MM.1S (cell line): ENCODE results near the gene RPL11.
A peak's percentile ranks its signal among the peaks of the same experiment; 100 is the strongest.

ENCODE experiments used
- DNase-seq: peaks from one replicate; pipeline ENCODE4 v3.0.0-alpha.2; 2015
- H2AFZ ChIP-seq: fragments of 300-600 bp; sonication (generic); 2 replicates; pipeline ENCODE4 v1.6.0; 2016; ENCODE audit warnings: antibody characterized with exemption, low read length
- H3F3A ChIP-seq: fragments of 300-600 bp; sonication (generic); 2 replicates; pipeline ENCODE4 v1.6.1; 2016; ENCODE audit warnings: mild to moderate bottlenecking, antibody characterized with exemption, low read length, moderate library complexity, mixed read lengths; ENCODE audit not compliant: insufficient read depth
- H3K27ac ChIP-seq: fragments of 300-600 bp; sonication (generic); 2 replicates; pipeline ENCODE4 v1.5.1; 2016; ENCODE audit warnings: mild to moderate bottlenecking, low read length
- H3K27me3 ChIP-seq: fragments of 300-600 bp; sonication (generic); replicated peaks from 2 replicates; pipeline ENCODE4 v1.6.0; 2016; ENCODE audit warnings: low read length; ENCODE audit not compliant: insufficient read depth
- H3K36me3 ChIP-seq: fragments of 300-600 bp; sonication (generic); replicated peaks from 2 replicates; pipeline ENCODE4 v1.6.1; 2016; ENCODE audit warnings: mild to moderate bottlenecking, low read length, mixed read lengths; ENCODE audit not compliant: insufficient read depth
- H3K4me1 ChIP-seq: fragments of 300-600 bp; sonication (generic); 2 replicates; pipeline ENCODE4 v1.6.1; 2016; ENCODE audit warnings: low read length, mixed read lengths
- H3K4me2 ChIP-seq: fragments of 300-600 bp; sonication (generic); 2 replicates; pipeline ENCODE4 v1.6.0; 2016; ENCODE audit warnings: low read depth, low read length
- H3K4me3 ChIP-seq: fragments of 300-600 bp; sonication (generic); 2 replicates; pipeline ENCODE4 v1.5.1; 2016; ENCODE audit warnings: low read length, mixed read lengths
- H3K79me2 ChIP-seq: fragments of 300-600 bp; sonication (generic); 2 replicates; pipeline ENCODE4 v1.6.1; 2016; ENCODE audit warnings: mixed run types, low read length, mixed read lengths
- H3K9ac ChIP-seq: fragments of 300-600 bp; sonication (generic); 2 replicates; pipeline ENCODE4 v1.6.1; 2016; ENCODE audit warnings: low read length, mixed read lengths
- H3K9me2 ChIP-seq: fragments of 300-600 bp; sonication (generic); replicated peaks from 2 replicates; pipeline ENCODE4 v1.6.1; 2016; ENCODE audit warnings: mild to moderate bottlenecking, low read length, mixed read lengths; ENCODE audit not compliant: insufficient read depth
- H3K9me3 ChIP-seq: fragments of 300-600 bp; sonication (generic); replicated peaks from 2 replicates; pipeline ENCODE4 v1.6.1; 2016; ENCODE audit warnings: mild to moderate bottlenecking, low read length, mixed read lengths; ENCODE audit not compliant: insufficient read depth
- H4K20me1 ChIP-seq: fragments of 300-600 bp; sonication (generic); 2 replicates; pipeline ENCODE4 v1.6.1; 2016; ENCODE audit warnings: mild to moderate bottlenecking, low read length, moderate library complexity, mixed read lengths; ENCODE audit not compliant: insufficient read depth
- EZH2 ChIP-seq: fragments of 300-600 bp; sonication (generic); optimal IDR thresholded peaks from 2 replicates; pipeline ENCODE3; 2017; ENCODE audit warnings: low read depth, mild to moderate bottlenecking, antibody characterized with exemption, low read length, mixed read lengths
- EZH2phosphoT487 ChIP-seq: fragments of 300-600 bp; sonication (generic); IDR thresholded peaks from 2 replicates; pipeline ENCODE4 v1.6.1; 2018; ENCODE audit warnings: antibody characterized with exemption, low read length
- TF ChIP-seq, protein P1 (sequence below): fragments of 300-600 bp; sonication (generic); IDR thresholded peaks from 2 replicates; pipeline ENCODE4 v1.5.1; 2016; ENCODE audit warnings: antibody characterized with exemption, low read length, mixed read lengths

Gene RPL11

DNA sequence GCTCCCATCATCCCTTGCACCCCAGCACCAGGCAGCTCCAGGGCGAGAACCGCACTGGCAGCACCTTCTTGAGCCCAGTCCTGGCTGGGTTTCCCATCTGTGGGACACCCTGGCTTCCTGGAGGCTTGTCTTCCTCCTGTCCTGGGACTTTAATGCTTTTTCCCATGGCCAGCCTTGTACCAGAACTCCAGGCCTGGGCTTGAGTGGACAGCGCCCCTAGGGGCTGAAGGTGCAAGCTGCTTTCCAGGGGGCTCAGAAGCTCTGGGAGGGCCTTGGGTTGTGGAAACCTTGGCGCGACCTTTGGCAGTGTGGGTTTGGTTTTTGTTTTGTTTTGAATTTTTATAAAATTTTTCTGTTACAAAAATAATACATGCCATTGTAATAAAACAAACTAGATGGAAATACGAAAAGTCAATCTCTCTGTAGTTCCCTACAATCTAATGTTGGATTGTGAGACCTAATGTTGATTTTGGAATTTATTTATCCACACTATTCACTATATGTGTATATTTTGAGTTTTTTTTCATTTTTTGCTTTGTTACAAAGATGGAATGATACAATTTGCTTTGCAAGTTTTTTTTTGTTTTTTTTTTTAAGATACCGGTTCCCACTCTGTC, 33.8 kb upstream of the RPL11 start:
- Histone ChIP-seq H3F3A (no peaks in the 10 kb centered on the region), H3K4me1 (no peaks in the 10 kb centered on the region), H4K20me1 (no peaks in the 10 kb centered on the region), H3K27ac (no peak overlapping the region), H3K27me3 (no peaks in the 10 kb centered on the region), H3K79me2 (no peaks in the 10 kb centered on the region), H3K4me3 (no peak overlapping the region), H3K9me3 (no peaks in the 10 kb centered on the region), H3K4me2 (no peak overlapping the region), H3K9me2 (no peaks in the 10 kb centered on the region), H3K36me3 (no peaks in the 10 kb centered on the region), H3K9ac (no peak overlapping the region), H2AFZ (no peak overlapping the region)
- peak; percentile 52 for DNase-seq
- TF ChIP-seq, protein P1, sequence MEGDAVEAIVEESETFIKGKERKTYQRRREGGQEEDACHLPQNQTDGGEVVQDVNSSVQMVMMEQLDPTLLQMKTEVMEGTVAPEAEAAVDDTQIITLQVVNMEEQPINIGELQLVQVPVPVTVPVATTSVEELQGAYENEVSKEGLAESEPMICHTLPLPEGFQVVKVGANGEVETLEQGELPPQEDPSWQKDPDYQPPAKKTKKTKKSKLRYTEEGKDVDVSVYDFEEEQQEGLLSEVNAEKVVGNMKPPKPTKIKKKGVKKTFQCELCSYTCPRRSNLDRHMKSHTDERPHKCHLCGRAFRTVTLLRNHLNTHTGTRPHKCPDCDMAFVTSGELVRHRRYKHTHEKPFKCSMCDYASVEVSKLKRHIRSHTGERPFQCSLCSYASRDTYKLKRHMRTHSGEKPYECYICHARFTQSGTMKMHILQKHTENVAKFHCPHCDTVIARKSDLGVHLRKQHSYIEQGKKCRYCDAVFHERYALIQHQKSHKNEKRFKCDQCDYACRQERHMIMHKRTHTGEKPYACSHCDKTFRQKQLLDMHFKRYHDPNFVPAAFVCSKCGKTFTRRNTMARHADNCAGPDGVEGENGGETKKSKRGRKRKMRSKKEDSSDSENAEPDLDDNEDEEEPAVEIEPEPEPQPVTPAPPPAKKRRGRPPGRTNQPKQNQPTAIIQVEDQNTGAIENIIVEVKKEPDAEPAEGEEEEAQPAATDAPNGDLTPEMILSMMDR, result peak; percentile 89
- no peak for TF ChIP-seq EZH2
- no peak for TF ChIP-seq EZH2phosphoT487

DNA sequence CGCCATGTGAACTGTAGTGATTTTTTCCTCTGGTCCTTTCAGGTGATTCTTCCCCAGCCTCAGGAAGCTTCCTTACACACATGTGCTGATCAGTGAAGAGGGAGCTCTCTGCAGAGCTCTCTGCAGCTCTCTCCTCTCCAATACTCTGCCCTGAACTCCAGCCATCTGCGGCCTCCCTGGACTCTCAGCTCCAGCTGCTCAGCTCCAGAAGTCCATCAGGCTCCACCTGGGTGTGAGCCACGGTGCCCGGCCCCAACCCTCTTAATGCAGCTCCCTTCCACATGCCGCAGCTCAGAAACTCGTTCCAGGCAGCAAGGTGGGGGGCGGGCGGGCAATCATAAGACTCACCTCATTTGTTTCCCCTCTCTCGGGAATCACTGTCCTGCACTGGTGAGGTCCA, 30.9 kb upstream of the RPL11 start:
- TF ChIP-seq EZH2 (no peak), EZH2phosphoT487 (no peak)
- TF ChIP-seq, protein P1, result no peak
- Histone ChIP-seq H3F3A (no peaks in the 10 kb centered on the region), H3K27me3 (no peaks in the 10 kb centered on the region), H3K27ac (no peak overlapping the region), H2AFZ (no peak overlapping the region), H3K9me3 (no peaks in the 10 kb centered on the region), H4K20me1 (no peaks in the 10 kb centered on the region), H3K9me2 (no peaks in the 10 kb centered on the region), H3K4me2 (no peak overlapping the region), H3K36me3 (no peaks in the 10 kb centered on the region), H3K4me3 (no peak overlapping the region), H3K9ac (no peak overlapping the region), H3K79me2 (no peaks in the 10 kb centered on the region), H3K4me1 (peaks cover 10% of the 10 kb centered on the region)
- DNase-seq, result no peak

DNA sequence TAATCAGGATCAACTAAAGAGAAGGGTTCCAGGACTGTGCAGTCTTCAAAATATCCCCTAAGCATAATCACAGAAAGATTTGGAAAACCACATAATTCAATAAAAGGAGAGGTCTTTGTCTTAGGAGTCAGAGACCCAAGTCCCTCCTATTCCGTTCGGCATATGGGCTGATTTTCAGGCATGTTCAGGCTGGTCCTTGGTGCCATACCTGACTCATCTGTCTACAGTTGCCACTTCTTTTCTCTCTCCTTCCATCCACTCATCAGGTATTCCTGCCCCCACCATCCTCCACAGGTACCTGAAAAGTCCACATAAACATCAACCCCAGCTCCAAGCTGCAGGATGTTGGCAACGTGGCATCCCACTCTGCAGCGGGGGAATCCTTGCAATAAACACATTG, 29.7 kb upstream of the RPL11 start:
- Histone ChIP-seq H3K36me3 (no peaks in the 10 kb centered on the region), H3K79me2 (no peaks in the 10 kb centered on the region), H3K9me2 (no peaks in the 10 kb centered on the region), H2AFZ (no peak overlapping the region), H3K4me3 (no peak overlapping the region), H3K9me3 (no peaks in the 10 kb centered on the region), H4K20me1 (no peaks in the 10 kb centered on the region), H3K27me3 (no peaks in the 10 kb centered on the region), H3K4me2 (no peak overlapping the region), H3F3A (no peaks in the 10 kb centered on the region), H3K4me1 (peaks cover 10% of the 10 kb centered on the region), H3K27ac (no peak overlapping the region), H3K9ac (no peak overlapping the region)
- DNase-seq, result no peak
- no peak for TF ChIP-seq EZH2phosphoT487
- TF ChIP-seq, protein P1, result no peak
- no peak for TF ChIP-seq EZH2
